ACC112 (cell line): ENCODE measurements around the gene HGFAC.

Source experiments
- H2AFZ ChIP-seq: fragments of 200-600 bp; sonication (generic); one replicate; pipeline ENCODE4 v1.6.0; 2017; ENCODE audit warnings: antibody characterized with exemption, low read length; ENCODE audit not compliant: unreplicated experiment
- H3K27ac ChIP-seq: fragments of 200-600 bp; sonication (generic); 2 replicates; pipeline ENCODE4 v1.5.1; 2014; ENCODE audit warnings: low read depth, mild to moderate bottlenecking, antibody characterized with exemption, low read length, moderate library complexity
- H3K27me3 ChIP-seq: fragments of 200-600 bp; sonication (generic); 2 replicates; pipeline ENCODE4 v1.6.1; 2014; ENCODE audit warnings: mild to moderate bottlenecking, antibody characterized with exemption, low read length, moderate library complexity, mixed read lengths; ENCODE audit not compliant: insufficient read depth
- H3K36me3 ChIP-seq: fragments of 200-600 bp; sonication (generic); 2 replicates; pipeline ENCODE4 v1.6.1; 2016; ENCODE audit warnings: mild to moderate bottlenecking, antibody characterized with exemption, low read length, moderate library complexity, mixed read lengths; ENCODE audit not compliant: insufficient read depth
- H3K4me1 ChIP-seq: fragments of 200-600 bp; sonication (generic); one replicate; pipeline ENCODE4 v1.6.1; 2016; ENCODE audit warnings: low read length, mixed read lengths; ENCODE audit not compliant: insufficient read depth, unreplicated experiment, control insufficient read depth
- H3K4me3 ChIP-seq: fragments of 200-600 bp; sonication (generic); 2 replicates; pipeline ENCODE4 v1.5.1; 2014; ENCODE audit warnings: mild to moderate bottlenecking, low read depth, low read length
- H3K79me2 ChIP-seq: fragments of 200-600 bp; sonication (generic); one replicate; pipeline ENCODE4 v1.6.0; 2016; ENCODE audit warnings: low read length; ENCODE audit not compliant: control insufficient read depth, unreplicated experiment, insufficient read depth

The HGFAC gene

DNA sequence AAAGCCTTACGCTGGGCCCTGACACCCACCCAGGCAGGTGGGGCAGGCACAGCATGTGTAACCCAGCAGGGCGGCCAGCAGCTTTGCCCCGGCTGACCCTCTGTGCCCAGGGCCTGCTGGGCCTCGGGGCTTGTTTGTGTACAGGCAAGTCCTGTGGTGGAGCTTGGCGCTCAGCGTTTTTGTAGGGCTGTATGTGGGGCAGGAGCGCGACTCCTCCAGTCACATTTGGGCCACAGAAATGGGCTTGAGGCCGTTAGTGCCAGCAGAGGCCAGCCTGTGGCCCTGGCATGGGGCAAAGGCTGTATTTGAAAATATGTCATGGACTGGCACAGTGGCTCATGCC lies 14.7 kb upstream of the HGFAC start:
- H3K27ac ChIP-seq = no peak overlapping the region
- H3K4me3 ChIP-seq = no peak overlapping the region
- H3K4me1 ChIP-seq = no peaks in the 10 kb centered on the region
- no peak overlapping the region for H2AFZ ChIP-seq
- H3K27me3 ChIP-seq = no peaks in the 10 kb centered on the region
- no peaks in the 10 kb centered on the region for H3K36me3 ChIP-seq
- H3K79me2 ChIP-seq = no peaks in the 10 kb centered on the region

DNA sequence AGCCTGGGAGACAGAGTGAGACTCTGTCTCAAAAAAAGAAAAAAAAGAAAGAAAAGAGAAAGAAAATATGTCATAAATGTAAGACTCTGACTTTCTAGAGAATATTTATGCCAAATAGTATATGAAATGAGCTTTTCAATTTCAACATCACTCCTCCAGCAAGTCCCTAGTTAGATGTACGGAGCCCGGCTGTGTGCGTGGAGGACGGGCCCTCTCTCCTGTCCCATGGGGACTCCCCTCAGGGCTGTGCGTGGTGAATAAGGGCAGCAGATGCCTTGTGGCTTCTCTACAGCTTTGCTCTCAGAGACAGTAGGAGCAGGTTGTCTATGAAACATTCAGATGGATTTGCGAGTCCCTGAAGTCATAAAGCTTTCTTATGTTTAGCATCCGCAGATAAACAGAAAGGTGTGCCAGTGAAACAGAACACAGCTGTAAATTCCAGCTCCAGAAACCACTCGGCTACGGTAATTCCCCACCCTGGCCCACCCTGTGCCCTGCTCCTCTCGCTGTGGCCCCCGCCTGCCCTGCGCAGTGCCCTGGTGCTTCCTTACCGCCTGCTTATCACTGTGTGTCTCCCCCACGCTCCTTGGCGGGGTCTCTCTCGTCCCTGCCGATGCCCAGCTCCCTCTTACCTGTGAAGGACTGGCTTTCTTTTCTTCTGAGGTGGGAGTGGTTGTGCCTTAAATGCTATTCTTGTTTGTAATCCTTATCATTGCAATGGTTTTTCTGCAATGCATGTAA lies 13.9 kb upstream of the HGFAC start:
- no peaks in the 10 kb centered on the region for H3K36me3 ChIP-seq
- H3K79me2 ChIP-seq = no peaks in the 10 kb centered on the region
- no peak overlapping the region for H2AFZ ChIP-seq
- H3K4me1 ChIP-seq = no peaks in the 10 kb centered on the region
- H3K27me3 ChIP-seq = no peaks in the 10 kb centered on the region
- H3K27ac ChIP-seq = no peak overlapping the region
- no peak overlapping the region for H3K4me3 ChIP-seq

DNA sequence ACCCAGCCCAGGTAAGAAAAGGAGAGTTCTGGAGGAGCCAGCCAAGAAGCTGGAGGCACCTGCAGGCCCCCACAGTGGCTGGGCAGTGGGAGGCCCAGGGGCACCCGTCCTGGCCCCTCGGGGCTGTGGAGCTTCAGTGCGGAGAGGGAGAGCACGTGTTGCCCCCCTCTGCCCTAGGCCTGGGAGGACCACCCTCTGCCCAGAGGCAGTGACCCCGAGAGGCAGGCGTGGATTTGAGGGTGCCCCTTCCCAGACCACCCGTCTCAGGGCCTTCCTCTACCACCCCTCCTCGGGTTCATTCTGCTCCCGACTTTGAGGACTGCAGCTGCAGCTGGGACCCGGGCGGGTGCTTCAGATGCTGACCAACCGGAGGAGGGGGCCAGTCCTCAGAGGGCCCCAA lies 12.1 kb upstream of the HGFAC start:
- H3K36me3 ChIP-seq = no peaks in the 10 kb centered on the region
- no peaks in the 10 kb centered on the region for H3K4me1 ChIP-seq
- no peak overlapping the region for H2AFZ ChIP-seq
- H3K4me3 ChIP-seq = no peak overlapping the region
- H3K27me3 ChIP-seq = no peaks in the 10 kb centered on the region
- H3K27ac ChIP-seq = no peak overlapping the region
- H3K79me2 ChIP-seq = no peaks in the 10 kb centered on the region

DNA sequence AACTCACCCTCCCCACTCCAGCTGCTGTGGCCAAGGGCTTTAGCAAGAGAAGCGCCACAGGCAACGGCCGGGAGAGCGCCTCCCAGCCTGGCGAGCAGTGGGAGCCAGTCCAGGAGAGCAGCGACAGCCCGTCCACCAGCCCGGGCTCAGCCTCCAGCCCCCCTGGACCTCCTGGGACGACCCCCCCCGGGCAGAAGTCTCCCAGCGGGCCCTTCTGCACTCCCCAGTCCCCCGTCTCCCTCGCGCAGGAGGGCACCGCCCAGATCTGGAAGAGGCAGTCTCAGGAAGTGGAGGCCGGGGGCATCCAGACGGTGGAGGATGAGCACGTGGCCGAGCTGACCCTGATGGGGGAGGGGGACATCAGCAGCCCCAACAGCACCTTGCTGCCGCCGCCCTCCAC lies 11.2 kb upstream of the HGFAC start:
- no peak overlapping the region for H2AFZ ChIP-seq
- H3K4me1 ChIP-seq = no peaks in the 10 kb centered on the region
- H3K4me3 ChIP-seq = no peak overlapping the region
- H3K27me3 ChIP-seq = no peaks in the 10 kb centered on the region
- H3K79me2 ChIP-seq = no peaks in the 10 kb centered on the region
- no peak overlapping the region for H3K27ac ChIP-seq
- H3K36me3 ChIP-seq = no peaks in the 10 kb centered on the region

DNA sequence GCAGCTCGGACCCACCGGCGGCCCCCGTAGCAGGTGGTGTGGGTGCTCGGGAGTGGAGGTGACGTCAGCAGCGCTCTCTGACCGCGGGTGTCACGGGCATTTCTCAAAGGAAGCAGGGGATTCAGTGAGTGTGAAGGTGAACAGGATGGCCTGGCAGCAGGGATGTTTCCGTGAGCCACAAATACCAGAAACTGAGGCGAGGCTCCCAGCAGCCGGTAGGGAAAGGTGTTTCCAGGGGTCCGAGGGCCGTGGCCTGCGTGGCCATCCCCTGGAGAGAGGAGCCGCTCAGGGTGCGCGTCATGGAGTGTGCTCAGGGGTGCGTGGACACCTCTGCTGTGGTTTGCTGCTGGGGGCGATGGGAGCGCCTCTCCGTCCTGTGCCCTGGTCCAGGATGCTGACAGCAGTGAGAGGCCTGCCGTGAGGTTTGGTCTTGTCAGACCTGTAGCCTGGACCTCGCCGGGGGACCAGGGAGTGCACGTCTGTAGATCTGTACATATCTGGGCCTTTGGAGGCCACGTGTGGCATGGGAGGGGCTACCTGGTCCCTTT lies 10.2 kb upstream of the HGFAC start:
- Histone ChIP-seq H3K4me3 (no peak overlapping the region), H3K36me3 (no peaks in the 10 kb centered on the region), H2AFZ (no peak overlapping the region), H3K4me1 (peaks cover under 1% of the 10 kb centered on the region), H3K27ac (no peak overlapping the region), H3K79me2 (no peaks in the 10 kb centered on the region), H3K27me3 (no peaks in the 10 kb centered on the region)

DNA sequence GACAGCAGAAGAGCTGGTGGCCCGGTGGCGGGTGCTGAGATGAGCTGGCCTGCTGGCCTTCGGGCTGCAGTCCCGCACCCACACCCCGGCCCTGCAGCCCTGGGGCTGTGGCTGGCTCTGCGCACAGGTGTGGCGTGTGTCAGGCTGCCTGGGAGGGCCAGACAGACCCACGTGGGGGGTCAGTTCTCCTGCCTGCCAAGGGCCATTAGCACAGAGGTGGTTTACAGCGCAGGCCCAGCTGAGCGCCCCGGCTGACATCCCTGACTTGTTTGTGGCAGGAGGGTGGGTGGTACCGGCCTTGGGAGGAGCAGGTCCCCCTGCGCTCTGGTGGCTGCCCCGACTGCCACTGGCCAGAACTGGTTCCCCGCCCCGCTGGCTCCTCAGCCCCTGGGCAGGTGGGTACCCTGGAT lies 9.4 kb upstream of the HGFAC start:
- Histone ChIP-seq H3K4me1 (peaks cover 9% of the 10 kb centered on the region), H3K27ac (no peak overlapping the region)

DNA sequence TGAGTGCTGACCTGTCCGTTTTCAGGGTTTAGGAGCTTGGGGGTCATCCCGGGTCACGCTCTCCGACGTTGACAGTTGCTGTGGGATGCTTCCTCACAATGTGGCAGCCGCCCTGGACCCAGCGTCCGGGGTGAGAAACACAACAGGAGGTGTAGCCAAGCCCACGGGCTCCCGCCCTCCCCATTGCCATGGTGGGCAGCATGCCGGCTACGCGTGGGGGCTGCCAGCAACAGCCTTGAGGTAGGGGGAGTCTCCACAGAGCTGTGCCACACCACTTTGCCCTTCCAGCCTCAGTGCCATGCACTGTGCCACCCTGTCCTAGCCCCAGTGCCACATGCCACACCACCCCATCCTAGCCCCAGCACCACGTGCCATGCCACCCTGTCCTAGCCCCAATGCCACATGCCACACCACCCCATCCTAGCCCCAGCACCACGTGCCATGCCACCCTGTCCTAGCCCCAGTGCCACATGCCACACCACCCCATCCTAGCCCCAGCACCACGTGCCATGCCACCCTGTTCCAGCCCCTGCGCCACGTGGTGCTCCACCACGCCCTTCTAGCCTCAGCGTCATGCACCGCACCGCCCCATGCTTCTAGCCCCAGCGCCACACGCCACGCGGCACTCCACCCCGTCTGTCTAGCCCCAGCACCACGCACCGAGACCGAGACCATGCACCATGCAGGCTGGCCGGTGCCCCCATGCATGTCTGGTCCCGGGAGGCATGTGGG lies 8.5 kb upstream of the HGFAC start:
- no peak overlapping the region for H3K27ac ChIP-seq
- no peaks in the 10 kb centered on the region for H3K79me2 ChIP-seq
- H3K36me3 ChIP-seq = no peaks in the 10 kb centered on the region
- H2AFZ ChIP-seq = no peak overlapping the region
- peaks cover 11% of the 10 kb centered on the region for H3K4me1 ChIP-seq
- no peak overlapping the region for H3K4me3 ChIP-seq
- H3K27me3 ChIP-seq = no peaks in the 10 kb centered on the region

More for the DNA sequence above, 9.4 kb upstream of the HGFAC start:
- Histone ChIP-seq H3K27me3 (no peaks in the 10 kb centered on the region), H3K36me3 (no peaks in the 10 kb centered on the region), H3K79me2 (no peaks in the 10 kb centered on the region), H2AFZ (no peak overlapping the region), H3K4me3 (no peak overlapping the region)

DNA sequence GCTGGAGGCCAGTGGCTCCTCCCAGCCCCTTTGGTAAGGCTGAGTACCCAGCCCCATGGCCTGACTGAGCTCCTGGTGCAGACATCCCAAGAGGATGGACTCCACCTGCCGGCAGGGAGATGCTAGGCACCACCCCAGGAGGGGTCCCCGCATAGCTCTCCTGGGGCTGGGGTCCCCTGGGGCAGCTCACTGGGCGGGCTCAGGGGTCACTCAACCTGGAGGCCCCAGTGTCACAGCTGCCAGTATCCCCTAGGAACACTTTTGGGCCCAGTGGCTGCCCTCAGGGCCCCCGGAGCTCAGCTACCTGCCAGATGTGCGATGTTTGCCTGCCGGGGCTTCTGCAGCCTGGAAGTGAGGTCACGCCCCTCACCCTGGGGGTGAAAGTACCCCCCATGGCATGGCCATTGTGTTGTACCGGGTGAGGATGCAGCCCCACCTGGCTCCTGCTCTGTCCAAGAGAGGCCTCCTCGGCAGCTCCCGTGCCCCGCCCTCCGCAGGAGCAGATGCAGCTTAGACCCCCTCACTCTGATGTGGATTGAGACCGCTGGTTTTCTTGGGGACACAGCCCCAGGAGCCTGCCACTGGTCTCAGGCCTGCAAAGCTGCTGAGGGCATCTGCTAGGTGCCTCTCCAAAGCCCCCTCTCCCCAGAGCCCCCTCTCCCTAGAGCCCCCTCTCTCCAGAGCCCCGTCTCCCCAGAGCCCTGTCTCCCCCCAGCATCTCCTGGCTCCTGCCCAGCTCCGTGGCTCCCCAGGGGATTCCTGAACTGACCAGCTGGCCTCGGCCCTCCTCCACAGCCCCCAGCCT lies 6.7 kb upstream of the HGFAC start:
- Histone ChIP-seq H3K27me3 (no peaks in the 10 kb centered on the region), H3K36me3 (no peaks in the 10 kb centered on the region), H3K4me3 (no peak overlapping the region), H3K79me2 (no peaks in the 10 kb centered on the region), H3K4me1 (peaks cover 11% of the 10 kb centered on the region), H3K27ac (no peak overlapping the region), H2AFZ (no peak overlapping the region)

DNA sequence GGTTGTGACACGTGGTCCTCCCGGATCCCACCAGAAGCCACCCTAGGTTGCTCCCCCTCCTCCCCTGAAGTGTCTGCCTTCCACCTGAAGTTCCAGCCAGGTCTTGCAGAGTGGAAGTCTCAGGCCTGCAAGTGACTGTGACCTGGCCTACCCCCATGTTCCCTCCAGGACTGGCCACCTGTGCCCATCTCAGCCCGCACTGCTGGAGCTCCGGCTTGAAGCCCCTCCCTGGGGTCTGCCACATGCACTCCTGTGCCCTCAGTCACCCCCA lies 6.1 kb upstream of the HGFAC start:
- no peak overlapping the region for H2AFZ ChIP-seq
- peaks cover 11% of the 10 kb centered on the region for H3K4me1 ChIP-seq
- H3K4me3 ChIP-seq = no peak overlapping the region
- no peak overlapping the region for H3K27ac ChIP-seq
- no peaks in the 10 kb centered on the region for H3K36me3 ChIP-seq
- H3K27me3 ChIP-seq = no peaks in the 10 kb centered on the region
- H3K79me2 ChIP-seq = no peaks in the 10 kb centered on the region

DNA sequence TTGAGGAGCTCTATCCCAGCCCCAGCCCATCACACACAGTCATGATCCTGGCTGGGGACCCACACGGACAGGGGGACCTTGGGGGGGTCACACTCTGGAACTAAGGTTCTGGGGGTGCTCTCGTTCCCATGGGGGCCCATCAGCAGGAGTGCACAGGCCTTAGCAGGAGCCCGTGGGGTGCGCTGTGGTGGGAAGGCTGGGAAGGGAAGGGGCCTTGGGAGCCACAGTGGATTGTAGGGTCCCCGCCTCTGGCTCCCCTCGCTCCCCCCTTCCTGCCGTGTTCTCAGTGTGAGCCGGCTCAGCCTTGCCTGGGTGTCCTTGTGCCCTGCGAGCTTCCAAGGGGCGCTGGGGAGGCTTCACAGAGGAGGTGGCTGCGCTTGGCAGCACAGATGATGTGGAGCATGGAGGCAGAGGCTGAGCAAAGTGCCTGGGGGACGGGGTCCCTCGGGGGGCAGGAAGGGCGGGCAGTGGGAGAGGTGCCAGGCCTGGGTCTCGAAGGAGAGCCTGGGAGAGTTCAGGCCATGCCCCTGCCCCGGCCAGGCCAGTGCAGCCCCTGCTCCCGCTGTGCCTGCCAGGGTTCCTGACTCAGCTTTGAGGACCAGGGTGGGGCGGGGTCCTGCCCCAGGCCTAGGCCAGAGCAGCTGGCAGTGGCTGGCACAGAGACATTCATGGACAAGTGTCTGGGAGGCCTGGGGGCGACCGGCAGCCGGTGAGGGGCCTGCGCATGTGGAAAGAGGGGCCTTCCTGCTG lies 5.5 kb upstream of the HGFAC start:
- Histone ChIP-seq H3K27me3 (no peaks in the 10 kb centered on the region), H3K36me3 (no peaks in the 10 kb centered on the region), H3K4me3 (no peak overlapping the region), H2AFZ (no peak overlapping the region), H3K79me2 (no peaks in the 10 kb centered on the region), H3K4me1 (peaks cover 11% of the 10 kb centered on the region), H3K27ac (peak overlapping the region; percentile 8; the same call in 1 of the 2 replicates)
